Heart left ventricle (tissue), 13 donors: Measurements from ENCODE around the gene TAPBP.
"Not testable (repeated sequence)": the region's sequence is repeated elsewhere in the genome, so short reads cannot be mapped to it uniquely, and the experiment has no call there.

Source experiments
- CTCF ChIP-seq, 12 donors: fragments of 200-600 bp; sonication (generic) in 4 of 12; IDR thresholded peaks; one replicate each; pipeline versions ENCODE4 v1.5.0 to v1.8.0; 2018 to 2022; ENCODE audit warnings: antibody characterized with exemption in 12 of 12, mild to moderate bottlenecking in 5 of 12
- POLR2A ChIP-seq, 2 donors: fragments of 450-650 bp; IDR thresholded peaks; one replicate each; pipeline ENCODE4 v1.6.1; 2017; ENCODE audit warnings: antibody characterized with exemption in 2 of 2, mild to moderate bottlenecking in 2 of 2, moderate library complexity in 2 of 2
- donor health status: ischemic (EF 13 %, LVEDD 7.1; RV severe dilation, severe dysfunction).
- donor health status: DM: no; HTN: yes; CAD: no.
- donor health status: DM: no; HTN: no; CAD: no.
- donor health status: ischemic (EF 25% LVEDD 6.9; RV normal size, moderate dysfunction).
- donor health status: ischemic (EF 25% LVEDD 5.7; RV mildly dilated, moderate dysfunction).
- donor health status: ischemic (EF 35%, LVEDD 5.7; RV mildly dilated, moderate dysfunction).
- donor health status: nonischemic (EF 11% LVEDD 7.7; RV severe dilation, severe dysfunction).
- donor health status: DM: yes; HTN: yes; CAD: no.
- donor health status: PGD.
- donor health status: ischemic (EF 29% LVEDD 5.4; RV normal size, mild dysfunction).
- donor health status: nonischemic (EF 23%, LVEDD 6.1; RV moderate dilation, normal function).

GRCh38 chr6:33262490-33262889 is 51.4 kb downstream of the TAPBP start:
- TF ChIP-seq CTCF, POLR2A (IDR thresholded peaks at IDR 0.05): not testable (repeated sequence)
